GM18526 (cell line): ENCODE measurements around the gene SLC39A11.

ENCODE experiments used
- POLR2A ChIP-seq: IDR thresholded peaks from 3 replicates; pipeline ENCODE4 v1.6.1; 2011; ENCODE audit not compliant: insufficient read length; ENCODE audit errors: extremely low read depth

Gene SLC39A11

GRCh38 chr17:72852277-72852938, 240.1 kb downstream of the SLC39A11 start:
- no peak for TF ChIP-seq POLR2A

- no peak for TF ChIP-seq POLR2A
These were observed 241.9 kb downstream of the SLC39A11 start for GRCh38 chr17:72850410-72851118.

- TF ChIP-seq POLR2A, result no peak
These were observed 246.1 kb downstream of the SLC39A11 start for GRCh38 chr17:72846399-72846798.

GRCh38 chr17:72843591-72843990, 248.9 kb downstream of the SLC39A11 start:
- no peak for TF ChIP-seq POLR2A

- no peak for TF ChIP-seq POLR2A
These were observed 252.5 kb downstream of the SLC39A11 start for GRCh38 chr17:72840019-72840418.

- TF ChIP-seq POLR2A, result no peak
These were observed 253.3 kb downstream of the SLC39A11 start for GRCh38 chr17:72839131-72839725.

- no peak for TF ChIP-seq POLR2A
These were observed 253.9 kb downstream of the SLC39A11 start for GRCh38 chr17:72838581-72838980.

- TF ChIP-seq POLR2A, result no peak
These were observed 254.4 kb downstream of the SLC39A11 start for GRCh38 chr17:72838068-72838467.

- TF ChIP-seq POLR2A, result no peak
These were observed 255.2 kb downstream of the SLC39A11 start for GRCh38 chr17:72837335-72837734.

- TF ChIP-seq POLR2A, result no peak
These were observed 259.2 kb downstream of the SLC39A11 start for GRCh38 chr17:72833128-72833765.

GRCh38 chr17:72832306-72832705, 260.2 kb downstream of the SLC39A11 start:
- TF ChIP-seq POLR2A, result no peak

GRCh38 chr17:72829883-72830282, 262.6 kb downstream of the SLC39A11 start:
- no peak for TF ChIP-seq POLR2A

- no peak for TF ChIP-seq POLR2A
These were observed 265.9 kb downstream of the SLC39A11 start for GRCh38 chr17:72826602-72827001.

- TF ChIP-seq POLR2A, result no peak
These were observed 267.3 kb downstream of the SLC39A11 start for GRCh38 chr17:72825218-72825617.

GRCh38 chr17:72822358-72823023, 270.0 kb downstream of the SLC39A11 start:
- no peak for TF ChIP-seq POLR2A
